Lower lobe of right lung (tissue), 2 donors: ENCODE data around the gene DPP6. TPM values are rescaled to one million over a fixed set of nuclear protein-coding genes. Genes with fewer than 3 reads are reported as not detected.
"Not testable (repeated sequence)": the region's sequence is repeated elsewhere in the genome, so short reads cannot be mapped to it uniquely, and the experiment has no call there.

Experiments used
- ATAC-seq, 2 donors: fragments of 200-7000 bp; cut with Tn5 transposase; one replicate each; pipeline ENCODE4 v1.9.1; 2020 to 2022; ENCODE audit warnings: mild to moderate bottlenecking in 2 of 2, moderate library complexity in 2 of 2
- DNase-seq: peaks from one replicate; pipeline ENCODE4 v3.0.0-alpha.2; 2020
- H3K27ac ChIP-seq: fragments of 200-600 bp; one replicate; pipeline ENCODE4 v1.8.0; 2022
- H3K27me3 ChIP-seq: fragments of 200-600 bp; one replicate; pipeline ENCODE4 v1.8.0; 2022; ENCODE audit warnings: low read depth
- H3K36me3 ChIP-seq: fragments of 200-600 bp; one replicate; pipeline ENCODE4 v1.8.0; 2022; ENCODE audit warnings: mild to moderate bottlenecking
- H3K4me1 ChIP-seq: fragments of 200-600 bp; one replicate; pipeline ENCODE4 v1.8.0; 2022
- H3K4me3 ChIP-seq: fragments of 200-600 bp; one replicate; pipeline ENCODE4 v1.8.0; 2022; ENCODE audit warnings: mild to moderate bottlenecking
- H3K9me3 ChIP-seq: fragments of 200-600 bp; one replicate; pipeline ENCODE4 v1.8.0; 2022
- intact Hi-C: fragments of 100-400 bp; cut with DNase I; formaldehyde crosslinking; loops from one replicate; pipeline ENCODE4 v1.11.0; 2022
- long read RNA-seq: library from polyadenylated mRNA; unstranded; transcript quantifications from one replicate; pipeline ENCODE4 v2.0.0, GENCODE V29; 2021
- total RNA-seq: library from RNA; stranded (reverse); fragmentation: NEBNext Ultra II Directional; extraction: Animal tissue kit (Norgen Biotek cat#: 25700); gene quantifications from one replicate; pipeline ENCODE4 v1.2.1, GENCODE V29; 2021
- donor health status: DM: no; HTN: yes; CAD: no; lungs with severe emphysema.

DPP6 gene
- total RNA-seq, result 0.71 TPM
- long read RNA-seq, result 0 reads

DNA sequence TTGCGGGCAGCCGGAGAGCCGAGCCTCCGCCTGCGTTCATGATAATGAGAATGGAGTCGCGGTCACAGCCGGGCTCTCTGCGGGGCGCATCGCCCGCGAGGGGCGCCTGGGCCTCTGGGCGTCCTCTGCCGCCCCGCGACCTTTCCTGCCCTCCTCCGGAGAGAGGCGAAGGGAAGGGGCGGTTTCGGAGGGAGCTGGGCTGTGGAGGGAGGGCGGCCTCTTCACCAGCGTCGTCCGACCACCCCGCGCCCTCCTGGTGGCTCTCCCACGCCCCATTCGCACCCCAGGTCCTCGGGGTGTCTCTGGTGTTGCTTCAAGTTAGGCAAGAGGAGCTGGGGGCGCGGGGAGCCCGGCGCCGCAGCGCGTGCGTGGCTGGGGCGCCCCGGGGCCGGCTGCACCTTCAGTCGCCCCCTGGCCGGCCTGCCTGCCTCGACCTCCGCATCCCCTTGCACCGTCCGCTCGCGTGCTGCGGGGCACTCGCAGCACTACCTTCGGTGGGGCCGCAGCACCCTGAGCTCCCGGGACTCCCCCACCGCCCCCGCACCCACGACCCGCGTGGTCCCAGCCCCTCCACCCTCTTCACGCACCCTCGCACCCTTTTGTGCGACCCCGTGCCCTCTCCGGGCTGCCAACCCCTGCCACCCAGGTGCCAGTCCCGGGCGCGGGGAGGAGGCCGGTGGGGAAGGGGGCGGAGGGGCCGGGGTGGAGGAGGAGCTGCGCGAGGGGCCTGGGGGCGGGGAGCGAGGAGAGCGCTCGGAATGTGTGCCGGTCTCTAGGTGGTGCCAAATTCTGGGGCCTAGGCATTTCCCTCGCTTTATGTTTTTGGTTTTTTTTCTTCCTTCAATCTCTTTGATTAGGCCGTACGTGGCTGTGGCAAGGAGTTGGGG lies at the start of gene DPP6:
DPP6 (plus strand) TSS at position 756 of the 887 bp plus-strand sequence.
- H3K4me1 ChIP-seq, DNase-seq, intact Hi-C loops, H3K27me3 ChIP-seq, H3K9me3 ChIP-seq, H3K4me3 ChIP-seq, H3K36me3 ChIP-seq, H3K27ac ChIP-seq: not testable (repeated sequence)
- ATAC-seq, result peak in 1 of 2 donors; percentile 25

DNA sequence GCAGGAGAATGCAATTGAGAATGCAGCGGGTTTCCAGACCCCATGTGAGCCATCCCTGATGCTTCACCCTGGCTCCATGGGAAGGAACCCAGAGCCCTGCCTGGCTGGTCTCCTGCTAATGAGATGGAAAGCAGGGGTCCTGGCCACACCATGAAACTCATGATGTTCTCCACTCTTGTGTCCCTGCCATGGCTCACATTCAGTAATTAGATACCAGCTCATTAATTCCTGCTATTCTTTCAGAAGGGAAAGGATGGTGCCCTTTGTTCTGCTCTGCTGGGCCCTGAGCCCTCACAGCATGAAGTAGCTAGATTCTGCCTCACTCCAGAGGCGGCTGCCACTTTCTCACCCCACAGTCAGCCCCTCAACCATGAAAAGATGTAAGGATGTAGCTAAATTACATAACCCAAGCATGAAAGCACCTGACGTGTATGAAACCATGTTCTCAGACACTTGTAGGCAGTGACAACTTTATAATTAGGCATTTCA lies 42.7 kb upstream of the DPP6 start:
- H3K27me3 ChIP-seq, H3K4me3 ChIP-seq, H3K4me1 ChIP-seq, H3K27ac ChIP-seq, DNase-seq, H3K9me3 ChIP-seq, ATAC-seq, H3K36me3 ChIP-seq, intact Hi-C loops: not testable (repeated sequence)

DNA sequence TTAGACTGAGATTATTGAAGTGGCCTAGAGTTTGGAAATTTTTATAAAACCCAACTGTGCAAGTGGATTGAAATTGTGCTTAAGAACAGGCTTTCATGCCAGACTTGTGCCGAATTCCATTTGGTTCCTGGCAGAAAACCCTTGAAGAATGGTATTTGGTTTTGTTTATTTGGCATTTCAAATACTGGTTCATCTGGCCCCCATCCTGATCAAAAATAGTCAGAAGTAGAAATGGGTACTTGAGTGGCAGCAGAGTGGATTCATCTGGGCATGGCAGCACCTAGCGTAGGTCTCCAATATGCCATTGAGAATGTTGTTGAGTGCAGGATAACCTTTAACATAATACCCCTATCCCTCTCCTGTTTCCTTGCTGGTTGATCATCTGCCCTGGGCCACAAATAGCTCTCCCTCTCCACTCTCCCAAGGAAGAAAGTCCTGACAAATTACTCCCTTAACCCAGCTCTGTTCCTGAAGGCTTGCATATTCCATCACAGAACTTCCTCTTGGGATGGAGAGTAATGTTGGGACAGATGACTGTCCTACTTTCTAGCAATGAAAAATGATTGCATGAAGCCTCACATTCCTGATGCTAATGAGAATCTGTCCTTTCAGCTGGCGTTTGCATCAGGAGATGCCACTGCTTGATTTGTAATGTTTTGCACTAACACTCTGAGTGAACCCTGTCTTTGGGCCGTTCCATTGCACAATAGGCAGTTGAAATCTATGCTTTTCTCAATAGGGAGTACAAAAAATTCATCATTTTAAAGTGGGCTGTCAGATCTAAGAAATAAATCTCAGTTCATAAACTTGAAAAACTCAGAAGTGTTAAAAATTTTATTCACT lies 41.3 kb upstream of the DPP6 start:
- intact Hi-C loops, H3K36me3 ChIP-seq, H3K9me3 ChIP-seq, ATAC-seq, H3K27ac ChIP-seq, H3K27me3 ChIP-seq, DNase-seq, H3K4me1 ChIP-seq, H3K4me3 ChIP-seq: not testable (repeated sequence)

DNA sequence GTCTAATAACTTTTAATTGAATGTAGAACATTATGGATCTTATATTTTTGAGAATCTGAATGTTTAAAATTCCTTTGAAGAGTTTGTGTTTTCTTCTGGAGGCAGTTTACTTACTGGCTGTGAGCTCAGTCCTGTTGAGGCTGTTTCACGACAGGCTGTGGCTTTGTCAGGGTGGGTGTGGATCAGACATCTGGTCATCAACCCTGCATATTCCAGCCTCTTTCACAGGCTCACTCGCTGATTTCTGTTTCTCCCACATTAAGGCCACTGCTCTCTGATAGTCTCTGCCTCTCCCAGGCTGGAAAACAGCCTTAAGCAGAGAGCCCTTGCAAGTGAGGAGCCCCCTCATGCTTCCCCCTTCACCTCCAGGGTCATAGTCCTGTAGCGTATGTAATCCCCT lies 39.4 kb upstream of the DPP6 start:
- DNase-seq, ATAC-seq, intact Hi-C loops, H3K27ac ChIP-seq, H3K27me3 ChIP-seq, H3K9me3 ChIP-seq, H3K4me1 ChIP-seq, H3K4me3 ChIP-seq, H3K36me3 ChIP-seq: not testable (repeated sequence)

DNA sequence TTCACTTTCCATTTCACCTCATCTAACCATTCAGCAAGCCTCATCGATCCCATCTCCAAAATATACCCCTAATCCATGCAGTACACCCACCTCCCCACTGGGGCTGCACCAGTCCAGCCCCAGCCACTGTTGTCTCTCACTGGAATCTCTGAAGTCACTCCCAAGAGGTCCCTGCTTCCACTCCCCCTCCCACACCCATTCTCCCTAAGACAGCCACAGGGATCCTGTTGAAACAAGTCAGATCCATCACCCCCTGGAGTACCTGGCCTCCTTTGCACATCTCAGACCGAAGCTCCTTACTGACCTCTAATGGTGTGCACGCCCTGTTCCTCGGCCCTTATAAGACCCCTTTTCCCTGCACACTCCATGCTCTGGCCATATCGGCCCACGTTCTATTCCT lies 36.6 kb upstream of the DPP6 start:
- H3K27me3 ChIP-seq, H3K36me3 ChIP-seq, intact Hi-C loops, ATAC-seq, H3K27ac ChIP-seq, H3K4me3 ChIP-seq, H3K9me3 ChIP-seq, DNase-seq, H3K4me1 ChIP-seq: not testable (repeated sequence)

DNA sequence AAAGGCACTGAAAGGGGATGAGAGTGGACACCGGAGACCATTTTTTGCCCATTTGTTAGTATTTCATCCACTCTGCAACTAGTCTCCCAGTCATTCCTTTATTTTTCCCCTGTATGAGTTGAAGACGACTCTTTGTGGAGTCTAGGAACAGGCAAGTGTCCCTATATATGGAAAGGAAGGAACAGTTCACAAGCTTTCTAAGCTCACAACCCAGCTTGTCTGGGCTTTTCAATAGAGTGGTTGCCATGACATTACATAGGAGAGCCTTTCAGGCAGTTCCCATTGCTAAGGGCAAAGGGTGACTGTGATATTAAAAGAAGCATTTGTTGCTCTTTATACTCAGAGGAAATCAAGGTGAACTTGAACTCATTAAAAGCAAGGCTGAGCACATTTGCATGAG lies 33.8 kb upstream of the DPP6 start:
- H3K4me3 ChIP-seq, H3K9me3 ChIP-seq, H3K4me1 ChIP-seq, H3K36me3 ChIP-seq, intact Hi-C loops, ATAC-seq, H3K27ac ChIP-seq, DNase-seq, H3K27me3 ChIP-seq: not testable (repeated sequence)

DNA sequence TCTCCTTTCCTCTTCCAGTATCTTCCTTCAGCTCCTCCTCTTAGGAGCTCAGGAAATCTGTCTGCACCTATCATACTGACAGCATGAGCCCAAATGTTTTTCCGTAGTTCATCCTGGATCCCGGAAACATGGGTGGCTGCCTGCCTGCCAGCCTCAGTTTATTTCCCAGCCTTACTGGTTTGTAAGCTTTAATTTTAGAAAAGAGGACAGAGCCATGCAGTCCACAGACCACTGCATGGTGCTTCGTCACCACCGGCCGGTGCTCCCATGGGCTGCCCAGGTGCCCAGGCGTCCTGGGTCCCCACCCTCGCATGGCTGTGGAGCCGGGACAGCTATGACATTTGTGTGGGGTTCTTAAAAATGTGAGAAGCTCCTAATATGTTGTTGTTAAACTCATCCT lies 24.4 kb upstream of the DPP6 start:
- H3K27ac ChIP-seq, ATAC-seq, H3K27me3 ChIP-seq, H3K36me3 ChIP-seq, H3K4me1 ChIP-seq, intact Hi-C loops, H3K9me3 ChIP-seq, DNase-seq, H3K4me3 ChIP-seq: not testable (repeated sequence)

DNA sequence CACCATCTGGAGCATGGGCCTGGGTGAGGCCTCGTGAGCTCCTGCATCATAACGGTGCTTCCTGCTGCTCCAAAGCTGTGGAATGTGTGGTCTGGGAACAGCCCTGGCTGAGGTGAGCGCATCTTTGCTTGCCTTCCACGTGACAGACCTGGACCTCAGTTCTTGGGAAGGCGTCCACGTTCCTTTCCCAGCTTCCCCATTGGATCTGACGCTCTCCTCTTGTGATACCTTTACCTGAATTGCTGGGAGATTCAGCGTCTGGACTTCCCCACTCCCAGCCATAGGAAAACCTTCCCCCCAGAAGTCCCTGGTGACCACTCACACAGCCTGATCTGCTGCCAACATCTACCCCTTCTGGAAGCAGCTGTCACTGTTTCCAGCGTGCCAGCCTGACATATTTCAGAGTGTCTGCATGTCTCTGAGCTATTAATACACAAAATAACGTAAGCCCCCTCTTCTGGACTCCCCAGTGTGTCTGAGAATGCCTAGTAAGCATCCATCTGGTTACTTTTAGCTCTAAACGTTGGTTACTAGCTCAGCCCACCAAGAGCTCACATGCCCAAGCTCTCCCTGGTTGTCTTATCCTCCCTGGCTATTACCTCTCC lies 21.6 kb upstream of the DPP6 start:
- H3K4me3 ChIP-seq, H3K27me3 ChIP-seq, DNase-seq, H3K4me1 ChIP-seq, ATAC-seq, H3K36me3 ChIP-seq, H3K27ac ChIP-seq, intact Hi-C loops, H3K9me3 ChIP-seq: not testable (repeated sequence)

DNA sequence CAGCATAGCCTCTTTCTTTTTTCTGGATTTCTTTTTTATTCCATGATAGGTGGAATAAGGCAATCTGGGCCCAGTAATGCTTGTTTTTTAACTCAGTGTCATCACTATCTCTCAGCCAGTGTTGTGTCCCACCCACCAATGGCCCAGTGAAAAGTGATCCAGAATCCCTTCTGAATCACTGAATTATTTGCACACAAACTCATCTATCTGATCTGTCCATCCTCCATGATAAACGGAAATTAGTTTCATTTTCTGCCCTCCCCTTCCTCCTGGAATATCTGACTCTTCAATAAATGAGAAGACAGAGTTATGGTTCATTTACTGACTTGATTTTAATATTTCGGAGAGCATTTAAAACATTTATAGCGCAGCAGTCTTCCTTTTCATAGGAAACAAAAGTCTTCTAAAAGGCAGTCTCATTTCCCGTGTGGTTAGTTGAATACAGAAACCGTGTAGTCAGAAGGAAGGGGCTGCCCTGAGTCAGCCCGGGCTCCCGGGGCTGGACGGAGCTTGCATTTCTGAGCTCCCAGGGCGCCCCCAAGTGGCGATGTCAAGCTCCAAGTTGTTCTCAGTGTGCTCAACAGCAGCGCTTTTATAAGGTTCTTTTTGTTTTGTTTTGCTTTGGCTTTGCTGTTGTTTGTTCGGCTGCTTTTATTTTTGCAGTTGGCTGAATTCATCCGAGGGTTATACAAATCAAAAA lies 12.6 kb upstream of the DPP6 start:
- DNase-seq, H3K27me3 ChIP-seq, H3K4me1 ChIP-seq, H3K36me3 ChIP-seq, H3K4me3 ChIP-seq, H3K27ac ChIP-seq, H3K9me3 ChIP-seq, intact Hi-C loops: not testable (repeated sequence)
- ATAC-seq, result peak; percentile 81 to 82

DNA sequence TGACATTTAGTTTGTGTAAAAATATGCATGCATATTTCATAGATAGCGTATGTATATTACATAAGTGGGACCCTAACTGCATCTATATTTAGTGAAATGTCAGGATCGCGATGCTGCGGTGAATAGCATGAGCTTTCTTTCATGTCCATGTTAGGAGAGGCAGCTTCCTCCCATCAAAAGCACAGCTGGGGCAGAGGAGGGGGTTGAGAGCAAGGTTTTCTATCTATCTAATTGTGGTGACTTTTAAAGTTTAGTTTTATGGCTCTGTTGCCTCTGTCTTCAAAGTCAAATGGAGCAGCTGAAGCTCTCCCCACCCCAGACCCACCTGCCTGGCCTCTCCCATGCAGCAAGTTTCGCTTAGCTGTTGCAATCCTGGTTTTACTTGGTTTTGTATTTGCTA lies 1.8 kb upstream of the DPP6 start:
- H3K4me3 ChIP-seq, H3K9me3 ChIP-seq, H3K4me1 ChIP-seq, H3K27me3 ChIP-seq, H3K27ac ChIP-seq, ATAC-seq, H3K36me3 ChIP-seq, intact Hi-C loops, DNase-seq: not testable (repeated sequence)

DNA sequence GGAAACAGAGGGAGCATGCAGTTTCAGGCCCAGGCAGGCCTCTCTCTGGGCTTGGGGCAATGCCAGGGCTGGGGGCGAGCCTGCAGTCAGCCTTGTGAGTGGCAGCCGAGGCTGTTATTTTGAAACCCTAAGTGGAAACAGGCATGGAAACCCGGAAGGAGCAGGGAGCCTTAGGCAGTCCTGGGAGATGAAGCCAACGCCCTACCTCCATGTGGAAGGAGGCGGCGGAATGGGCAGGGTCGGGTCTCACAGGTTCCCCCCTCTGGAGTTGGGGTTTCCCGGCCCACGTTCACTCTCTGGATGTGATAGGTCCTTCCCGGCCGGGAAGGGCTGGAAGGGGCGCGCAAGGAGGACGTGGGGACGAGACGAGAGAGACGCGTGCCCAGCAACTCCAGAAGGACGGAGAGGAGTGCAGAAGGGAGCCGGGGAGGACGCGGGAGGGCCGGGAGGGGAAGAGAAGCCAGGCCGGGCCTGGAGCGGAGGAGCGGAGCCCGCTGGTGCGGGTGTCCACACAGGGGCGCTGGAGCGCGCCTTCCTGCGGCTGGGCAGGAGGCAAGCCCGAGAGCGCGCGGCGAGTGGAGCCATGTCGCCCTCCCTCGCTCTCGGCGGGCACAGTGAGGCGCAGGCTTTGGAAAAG lies 1.1 kb upstream of the DPP6 start:
- H3K4me1 ChIP-seq, H3K36me3 ChIP-seq, H3K9me3 ChIP-seq, H3K27ac ChIP-seq, H3K4me3 ChIP-seq, H3K27me3 ChIP-seq, intact Hi-C loops, DNase-seq: not testable (repeated sequence)
- peak; percentile 91 to 93 for ATAC-seq

DNA sequence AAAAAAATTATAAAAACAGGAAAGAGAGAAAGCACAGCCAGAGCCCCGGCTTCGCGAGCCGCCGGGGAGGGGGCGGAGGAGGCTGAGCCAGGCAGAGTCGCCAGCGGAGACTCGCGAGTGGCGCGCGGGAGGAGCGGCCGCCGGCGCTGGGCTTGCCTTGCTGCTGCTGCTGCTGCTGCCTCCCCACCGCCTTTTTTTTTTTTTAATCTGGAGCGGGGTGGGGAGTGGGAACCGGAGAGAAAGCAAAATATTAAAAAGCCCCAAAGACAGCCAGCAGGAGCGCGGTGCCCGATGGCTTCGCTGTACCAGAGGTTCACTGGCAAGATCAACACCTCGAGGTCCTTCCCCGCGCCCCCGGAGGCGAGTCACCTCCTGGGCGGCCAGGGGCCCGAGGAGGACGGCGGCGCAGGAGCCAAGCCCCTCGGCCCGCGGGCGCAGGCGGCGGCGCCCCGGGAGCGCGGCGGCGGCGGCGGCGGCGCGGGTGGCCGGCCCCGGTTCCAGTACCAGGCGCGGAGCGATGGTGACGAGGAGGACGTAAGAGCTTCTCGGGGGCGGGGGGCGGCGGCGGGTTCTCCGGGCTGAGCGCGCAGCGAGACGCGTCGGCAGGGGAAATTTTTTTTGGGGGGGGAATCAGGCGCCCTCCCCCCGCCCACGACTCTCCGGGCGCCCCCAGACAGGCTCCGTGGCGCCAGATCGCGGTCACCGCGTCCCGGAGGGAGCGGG lies 493 bp downstream of the DPP6 start:
- H3K36me3 ChIP-seq, H3K9me3 ChIP-seq, intact Hi-C loops, H3K27ac ChIP-seq, ATAC-seq, H3K4me3 ChIP-seq, H3K4me1 ChIP-seq, DNase-seq, H3K27me3 ChIP-seq: not testable (repeated sequence)
